ENCODE data around the gene MAPT.
A peak's percentile ranks its signal among the peaks of the same experiment; 100 is the strongest.
"Not testable (repeated sequence)": the region's sequence is repeated elsewhere in the genome, so short reads cannot be mapped to it uniquely, and the experiment has no call there.

MAPT gene

GRCh38 chr17:45894022-45894784 is at the start of gene MAPT:
TSS of gene MAPT (plus strand) at chr17:45894554. CDS start at chr17:45962338, 67,784 bp downstream.
- DNase-seq, result peak; percentile 80 to 84

GRCh38 chr17:45844695-45845375 is 49.5 kb upstream of the MAPT start, which contains the start of gene SPPL2C:
TSS of gene SPPL2C (plus strand) at chr17:45844881. CDS start at chr17:45844907, 26 bp downstream.
- DNase-seq, result no peak

DNA sequence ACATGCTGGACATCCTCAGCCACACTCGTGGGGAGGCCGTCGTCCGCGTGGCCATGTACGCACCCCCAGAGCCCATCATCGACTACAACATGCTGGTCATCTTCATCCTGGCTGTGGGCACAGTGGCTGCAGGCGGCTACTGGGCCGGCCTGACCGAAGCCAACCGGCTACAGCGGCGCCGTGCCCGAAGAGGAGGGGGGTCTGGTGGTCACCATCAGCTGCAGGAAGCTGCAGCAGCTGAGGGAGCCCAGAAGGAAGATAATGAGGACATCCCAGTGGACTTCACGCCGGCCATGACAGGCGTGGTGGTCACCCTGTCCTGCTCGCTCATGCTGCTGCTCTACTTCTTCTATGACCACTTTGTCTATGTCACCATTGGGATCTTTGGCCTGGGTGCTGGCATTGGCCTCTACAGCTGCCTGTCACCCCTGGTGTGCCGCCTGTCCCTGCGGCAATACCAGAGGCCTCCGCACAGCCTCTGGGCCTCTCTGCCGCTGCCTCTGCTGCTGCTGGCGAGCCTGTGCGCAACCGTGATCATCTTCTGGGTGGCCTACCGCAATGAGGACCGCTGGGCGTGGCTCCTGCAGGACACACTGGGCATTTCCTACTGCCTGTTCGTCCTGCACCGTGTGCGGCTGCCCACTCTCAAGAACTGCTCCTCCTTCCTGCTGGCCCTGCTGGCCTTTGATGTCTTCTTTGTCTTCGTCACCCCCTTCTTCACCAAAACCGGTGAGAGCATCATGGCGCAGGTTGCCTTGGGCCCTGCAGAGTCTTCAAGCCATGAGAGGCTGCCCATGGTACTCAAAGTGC is 48.8 kb upstream of the MAPT start:
- no peak for DNase-seq

DNA sequence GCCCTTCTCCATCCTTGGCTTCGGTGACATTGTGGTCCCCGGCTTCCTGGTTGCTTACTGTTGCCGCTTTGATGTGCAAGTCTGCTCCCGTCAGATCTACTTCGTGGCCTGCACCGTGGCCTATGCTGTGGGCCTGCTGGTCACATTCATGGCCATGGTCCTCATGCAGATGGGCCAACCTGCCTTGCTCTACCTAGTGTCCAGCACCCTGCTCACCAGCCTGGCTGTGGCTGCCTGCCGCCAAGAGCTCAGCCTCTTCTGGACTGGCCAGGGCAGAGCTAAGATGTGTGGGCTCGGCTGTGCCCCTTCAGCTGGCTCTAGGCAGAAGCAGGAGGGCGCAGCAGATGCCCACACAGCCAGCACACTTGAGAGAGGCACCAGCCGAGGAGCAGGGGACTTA is 48.1 kb upstream of the MAPT start:
- DNase-seq, result no peak

DNA sequence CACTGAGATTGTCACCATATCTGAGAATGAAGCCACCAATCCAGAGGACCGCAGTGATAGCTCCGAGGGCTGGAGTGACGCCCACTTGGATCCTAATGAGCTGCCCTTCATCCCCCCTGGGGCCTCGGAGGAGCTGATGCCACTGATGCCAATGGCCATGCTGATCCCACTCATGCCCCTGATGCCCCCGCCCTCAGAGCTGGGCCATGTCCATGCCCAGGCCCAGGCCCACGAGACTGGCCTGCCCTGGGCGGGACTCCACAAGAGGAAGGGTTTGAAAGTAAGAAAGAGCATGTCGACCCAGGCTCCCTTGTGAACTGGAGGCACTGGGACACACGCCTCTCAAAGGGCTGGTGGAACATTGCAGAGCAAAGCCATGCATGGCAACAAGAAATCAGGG is 47.7 kb upstream of the MAPT start:
- no peak for DNase-seq

DNA sequence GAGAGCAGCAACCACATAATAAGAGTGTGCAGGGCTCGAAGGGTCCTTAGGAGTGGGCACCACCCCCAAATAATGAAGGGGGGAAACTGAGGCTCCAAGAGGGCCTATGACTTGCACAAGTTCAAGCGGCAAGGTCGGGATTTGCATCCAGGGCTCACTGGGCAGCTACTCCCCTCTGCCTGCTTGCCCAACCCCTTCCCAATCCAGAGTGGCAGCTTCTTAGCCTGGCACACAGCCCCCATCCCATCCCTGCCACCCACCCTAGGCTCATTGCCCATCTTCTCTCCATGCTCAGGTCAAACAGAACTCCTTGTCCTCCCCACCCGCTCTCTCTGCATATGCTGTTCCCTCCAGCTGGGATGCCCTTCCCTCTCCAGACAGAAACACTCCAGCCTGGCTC is 47.3 kb upstream of the MAPT start:
- DNase-seq, result no peak

DNA sequence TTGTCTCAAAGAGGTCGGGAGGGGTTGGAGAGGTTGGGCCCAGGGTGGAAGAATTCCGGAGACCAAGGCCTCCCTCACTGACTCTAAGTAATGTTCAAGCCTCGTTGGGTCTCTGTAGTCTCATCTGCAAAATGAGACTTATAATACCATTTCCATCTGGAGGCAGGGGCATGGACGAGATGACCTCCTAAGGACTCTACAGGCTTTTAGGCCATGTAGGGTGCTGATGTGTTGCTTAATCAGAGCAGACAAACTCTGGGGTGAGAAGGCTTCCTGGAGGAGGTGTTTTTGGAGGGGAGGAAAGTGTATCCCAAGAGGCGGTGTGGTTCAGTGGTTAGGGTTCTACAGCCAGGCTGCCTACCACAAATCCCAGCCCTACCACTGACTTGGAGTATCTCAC is 46.6 kb upstream of the MAPT start:
- DNase-seq, result no peak

GRCh38 chr17:45848405-45848804 is 45.9 kb upstream of the MAPT start:
- no peak for DNase-seq

- DNase-seq, result no peak
These were observed 45.4 kb upstream of the MAPT start for GRCh38 chr17:45848868-45849535.

GRCh38 chr17:45849536-45849990 is 44.8 kb upstream of the MAPT start:
- no peak for DNase-seq

- DNase-seq, result no peak
These were observed 44.3 kb upstream of the MAPT start for GRCh38 chr17:45850011-45850410.

DNA sequence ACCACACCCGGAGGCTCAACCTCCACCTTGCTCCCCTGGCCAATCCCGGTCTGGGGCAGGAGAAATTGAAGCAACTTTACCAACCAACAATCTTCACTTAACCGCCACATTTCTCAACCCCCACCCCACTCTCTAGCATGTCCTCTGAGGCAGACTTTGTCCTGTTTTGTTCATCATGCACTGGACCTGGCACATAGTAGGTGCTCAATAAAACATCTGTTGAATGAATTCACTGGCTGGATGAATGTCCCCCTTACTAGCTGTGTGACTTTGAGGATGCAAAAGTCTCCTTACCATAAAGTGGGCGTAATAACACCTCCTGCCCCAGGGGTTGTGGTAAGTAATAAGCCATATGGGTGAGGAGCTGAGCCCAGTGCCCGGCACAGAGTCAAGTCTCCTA is 43.9 kb upstream of the MAPT start:
- DNase-seq, result no peak

DNA sequence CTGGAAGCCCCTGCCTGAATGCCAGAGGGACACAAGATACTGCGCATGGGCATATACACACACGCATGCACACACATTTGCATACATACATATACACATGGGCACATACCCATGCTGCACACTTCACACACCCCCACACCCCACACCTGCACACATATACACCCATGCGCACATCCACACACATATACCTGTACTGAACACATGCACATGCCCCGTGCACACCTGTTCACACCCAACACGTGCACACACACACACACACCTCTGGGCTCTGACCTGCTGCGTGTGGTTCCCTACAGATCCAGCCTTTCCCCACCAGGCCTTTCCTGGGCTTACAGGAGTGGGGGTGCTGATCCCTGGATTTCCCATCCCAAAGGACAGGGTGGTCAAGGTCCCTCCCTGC is 43.3 kb upstream of the MAPT start:
- DNase-seq, result no peak

- DNase-seq, result no peak
These were observed 42.9 kb upstream of the MAPT start for GRCh38 chr17:45851464-45851863.

DNA sequence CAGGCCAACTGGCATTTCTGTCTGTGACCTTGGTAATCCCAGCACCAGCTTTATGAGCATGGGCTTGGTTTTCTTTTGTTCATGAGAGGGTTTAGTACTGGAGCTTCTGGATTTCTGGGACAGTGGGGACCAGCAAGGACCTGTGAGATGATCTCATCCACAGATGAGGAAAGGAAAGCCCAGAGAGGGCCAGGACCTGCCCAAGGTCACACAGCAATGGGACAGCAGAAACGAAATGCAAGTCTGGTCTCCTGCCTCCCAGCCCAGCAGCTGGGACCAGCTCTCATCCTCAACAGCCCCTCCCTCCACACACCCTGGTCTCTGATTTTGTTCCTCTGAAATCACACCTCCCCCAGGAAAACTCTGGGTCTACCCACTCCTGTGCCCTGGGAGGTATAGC is 42.5 kb upstream of the MAPT start:
- no peak for DNase-seq

DNA sequence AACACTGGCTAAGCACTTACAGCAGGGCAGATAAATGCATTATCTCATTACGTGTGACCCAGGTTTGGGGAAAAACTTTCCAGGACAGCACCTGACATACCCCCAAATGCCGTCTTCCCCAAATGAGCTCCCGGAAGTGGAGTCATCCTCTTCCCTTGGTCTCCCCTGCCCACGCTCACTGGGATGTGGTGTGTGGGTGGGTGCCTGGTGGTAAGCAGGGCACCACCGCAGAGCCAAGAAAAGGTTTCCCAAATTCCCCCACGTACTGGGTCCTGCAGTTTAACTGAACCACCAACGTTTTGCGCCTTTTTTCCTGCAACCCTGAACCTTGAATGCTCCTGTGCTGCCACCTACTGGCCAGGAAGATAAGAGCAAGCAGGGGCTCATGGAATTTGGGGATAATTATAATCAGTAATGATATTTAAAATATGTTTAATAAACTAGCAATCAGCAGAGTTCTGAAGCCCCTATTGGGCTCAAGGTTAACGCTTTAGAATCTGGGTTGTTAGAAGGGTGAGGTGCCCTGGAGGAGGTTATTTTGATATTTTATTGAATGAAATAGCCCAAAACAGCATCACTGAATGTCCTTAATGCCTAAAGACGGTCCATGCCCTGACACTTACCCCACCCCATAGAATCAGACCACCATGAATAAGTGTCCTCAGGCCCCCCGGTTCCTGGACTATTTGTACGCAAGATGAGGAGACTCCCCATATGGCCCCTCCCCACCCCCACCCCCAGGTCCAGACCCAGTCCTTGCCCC is 41.6 kb upstream of the MAPT start:
- peak; percentile 70 to 76 for DNase-seq

DNA sequence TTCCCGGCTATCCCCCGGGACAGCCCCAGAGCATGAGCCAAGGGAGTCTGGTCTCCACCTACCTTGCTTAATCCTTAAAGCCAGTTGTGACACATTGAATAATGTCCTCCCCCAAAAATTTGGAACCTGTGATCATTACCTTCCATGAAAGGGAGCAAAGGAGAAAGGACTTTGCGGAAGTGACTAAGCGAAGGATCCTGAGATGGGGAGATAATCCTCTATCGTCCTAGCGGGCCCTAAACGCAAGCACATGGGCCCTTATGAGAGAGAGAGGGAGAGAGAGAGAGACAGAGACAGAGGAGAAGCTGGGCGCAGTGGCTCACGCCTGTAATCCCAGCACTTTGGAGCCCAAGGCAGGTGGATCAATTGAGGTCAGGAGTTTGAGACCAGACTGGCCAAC is 40.1 kb upstream of the MAPT start:
- no peak for DNase-seq

DNA sequence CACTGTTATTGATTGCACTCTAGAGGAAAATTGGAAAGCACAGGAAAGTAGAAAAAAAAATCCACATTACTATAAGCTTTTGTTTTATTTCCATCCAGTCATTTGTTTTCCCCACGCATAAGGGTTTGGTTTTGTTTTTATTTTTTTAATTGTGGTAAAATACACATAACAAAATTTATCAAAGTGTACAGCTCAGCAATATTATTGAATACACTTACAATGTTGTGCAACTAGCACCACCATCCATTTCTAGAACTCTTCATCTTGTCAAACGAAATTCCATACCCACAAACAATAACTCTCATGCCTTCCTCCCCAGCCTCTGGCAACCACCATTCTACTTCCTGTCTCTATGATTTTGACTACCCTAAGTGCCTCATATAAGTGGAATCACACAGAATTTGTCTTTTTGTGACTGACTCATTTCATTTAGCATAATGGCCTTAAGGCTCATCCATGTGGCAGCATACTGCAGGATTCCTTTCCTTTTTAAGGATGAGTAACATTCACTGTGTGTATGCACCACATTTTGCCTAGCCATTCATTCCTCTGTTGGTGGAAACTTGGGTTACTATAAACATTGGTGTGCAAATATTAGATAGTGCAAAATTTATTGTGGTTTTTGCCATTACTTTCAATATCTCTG is 38.5 kb upstream of the MAPT start:
- DNase-seq, result no peak

- no peak for DNase-seq
These were observed 36.2 kb upstream of the MAPT start for GRCh38 chr17:45857977-45858708.

DNA sequence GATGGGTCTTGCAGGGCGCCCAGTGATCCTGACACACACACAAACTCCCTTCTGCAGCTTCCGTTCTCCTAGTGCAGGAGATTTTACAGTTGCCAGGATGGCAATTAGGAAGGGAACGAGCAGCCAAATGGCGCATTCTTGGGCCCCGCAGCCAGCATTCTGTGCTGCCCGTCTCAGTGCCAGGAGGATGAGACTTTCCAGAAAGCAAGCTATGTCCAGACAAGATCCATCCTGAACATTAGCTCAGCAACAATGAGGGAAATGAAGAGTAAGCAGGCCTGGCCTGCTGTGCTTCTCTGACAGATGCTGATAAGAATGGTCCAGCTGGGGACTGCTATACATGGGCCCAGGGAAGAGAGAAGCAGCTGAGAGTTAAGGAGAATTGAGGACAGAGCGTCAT is 33.2 kb upstream of the MAPT start:
- no peak for DNase-seq

DNA sequence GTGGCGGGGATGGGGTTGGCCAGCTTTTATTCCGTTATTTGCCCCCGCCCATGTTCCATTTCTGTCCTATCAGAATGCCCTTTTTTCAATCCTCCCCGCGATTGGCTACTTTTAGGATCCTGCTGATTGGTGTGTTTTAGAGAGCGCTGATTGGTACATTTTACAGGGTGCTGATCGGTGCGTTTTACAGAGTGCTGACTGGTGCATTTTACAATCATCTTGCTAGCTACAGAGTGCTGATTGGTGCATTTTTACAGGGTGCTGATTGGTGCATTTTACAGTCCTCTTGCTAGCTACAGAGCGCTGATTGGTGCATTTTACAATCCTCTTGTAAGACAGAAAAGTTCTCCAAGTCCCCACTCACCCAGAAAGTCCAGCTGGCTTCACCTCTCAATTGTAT is 32.2 kb upstream of the MAPT start:
- not testable (repeated sequence) for DNase-seq
